A549 (cell line): ENCODE results near the gene MAPRE2. TPM values are rescaled to one million over a fixed set of nuclear protein-coding genes. Genes with fewer than 3 reads are reported as not detected.

Experiments
- ATAC-seq, 2 experiments: fragments of 200-7000 bp in 1 of 2; fragments of >200 bp in 1 of 2; cut with Nextera tagmentation in 1 of 2; cut with Tn5 transposase in 1 of 2; 3 replicates each; pipeline versions ENCODE4 v1.8.0 to v1.9.1; 2018 to 2020; ENCODE audit warnings: mild to moderate bottlenecking in 1 of 2, moderate library complexity in 1 of 2
- CTCF ChIA-PET: fragments of 300-600 bp; sonication (Branson Sonifier 250); formaldehyde crosslinking; extraction: SDS; loops from one replicate; lab custom pipeline; 2021; ENCODE audit warnings: antibody characterized with exemption, inconsistent platforms; lab: Yijun Ruan, JAX
- POLR2A ChIA-PET: fragments of 350-600 bp; formaldehyde crosslinking; extraction: SDS; loops from one replicate; lab custom pipeline; 2021; ENCODE audit warnings: antibody characterized with exemption, inconsistent platforms; lab: Yijun Ruan, JAX
- DNase-seq, 2 experiments: peaks; one replicate each; pipeline versions ENCODE4 v3.0.0 to v3.0.0-alpha.2; 2011 to 2016; ENCODE audit warnings: low read depth in 1 of 2, low spot score in 1 of 2
- FAIRE-seq: peaks from 2 replicates; lab custom pipeline; 2011; peaks lifted over from hg19 to GRCh38; lab: Jason Lieb, UNC
- H3K27ac ChIP-seq, 2 experiments: fragments of >200 bp; sonication (Bioruptor Twin); formaldehyde crosslinking; 3 replicates each; pipeline ENCODE4 v1.5.1; 2016 to 2017
- H3K4me1 ChIP-seq: fragments of >200 bp; sonication (Bioruptor Twin); formaldehyde crosslinking; 3 replicates; pipeline ENCODE4 v1.6.1; 2016
- H3K4me2 ChIP-seq: fragments of >200 bp; sonication (Bioruptor Twin); formaldehyde crosslinking; 3 replicates; pipeline ENCODE4 v1.6.1; 2016
- H3K4me3 ChIP-seq: fragments of >200 bp; sonication (Bioruptor Twin); formaldehyde crosslinking; 3 replicates; pipeline ENCODE4 v1.5.1; 2016
- H3K9me3 ChIP-seq: fragments of >200 bp; sonication (Bioruptor Twin); formaldehyde crosslinking; 3 replicates; pipeline ENCODE4 v1.6.1; 2016
- BCL3 ChIP-seq: fragments of >200 bp; sonication (Bioruptor Twin); formaldehyde crosslinking; IDR thresholded peaks from 3 replicates; pipeline ENCODE4 v1.6.1; 2016
- CBX8 ChIP-seq: fragments of 200-600 bp; sonication (generic); IDR thresholded peaks from 2 replicates; pipeline ENCODE4 v1.6.1; 2016
- CHD2 ChIP-seq: fragments of 150-350 bp; IDR thresholded peaks from 2 replicates; pipeline ENCODE4 v1.6.1; 2014; ENCODE audit warnings: low read length; ENCODE audit not compliant: partially characterized antibody
- CTCF ChIP-seq: fragments of >200 bp; sonication (Bioruptor Twin); formaldehyde crosslinking; IDR thresholded peaks from 3 replicates; pipeline ENCODE4 v1.5.1; 2016
- E2F6 ChIP-seq: IDR thresholded peaks from 2 replicates; pipeline ENCODE4 v1.6.1; 2012; ENCODE audit warnings: low read depth, borderline replicate concordance
- EHMT2 ChIP-seq: fragments of 200-600 bp; sonication (generic); IDR thresholded peaks from 2 replicates; pipeline ENCODE4 v1.6.1; 2016; ENCODE audit warnings: antibody characterized with exemption, low read depth, mild to moderate bottlenecking, moderate library complexity
- ELK1 ChIP-seq: fragments of 150-350 bp; IDR thresholded peaks from 2 replicates; pipeline ENCODE4 v1.6.1; 2014; ENCODE audit warnings: low read depth, mild to moderate bottlenecking, low read length
- EP300 ChIP-seq, 2 experiments: fragments of >200 bp; sonication (Bioruptor Twin); formaldehyde crosslinking; IDR thresholded peaks; 2 replicates in 1 of 2; 3 replicates in 1 of 2; pipeline ENCODE4 v1.6.1; 2016 to 2017
- FOSL2 ChIP-seq, 2 experiments: fragments of 450-650 bp in 1 of 2; fragments of >200 bp in 1 of 2; sonication (Bioruptor Twin) in 1 of 2; formaldehyde crosslinking; IDR thresholded peaks; 2 replicates each; pipeline versions ENCODE4 v1.5.0 to v1.6.1; 2016 to 2020; ENCODE audit warnings: mild to moderate bottlenecking in 1 of 2, moderate library complexity in 1 of 2
- GATA3 ChIP-seq: IDR thresholded peaks from 2 replicates; pipeline ENCODE4 v1.6.1; 2012; ENCODE audit warnings: borderline replicate concordance
- HDAC2 ChIP-seq: fragments of 200-600 bp; sonication (generic); IDR thresholded peaks from 2 replicates; pipeline ENCODE4 v1.6.1; 2016
- HMGXB4 ChIP-seq: fragments of 250-450 bp; sonication (Bioruptor Pico); IDR thresholded peaks from 2 replicates; pipeline ENCODE4 v1.5.0; 2021; ENCODE audit warnings: mild to moderate bottlenecking, moderate library complexity, borderline replicate concordance
- HOXB5 ChIP-seq: fragments of 250-450 bp; sonication (Bioruptor Pico); IDR thresholded peaks from 2 replicates; pipeline ENCODE4 v1.5.0; 2020; ENCODE audit warnings: mild to moderate bottlenecking, moderate library complexity
- KDM1A ChIP-seq: fragments of 200-600 bp; sonication (generic); IDR thresholded peaks from 2 replicates; pipeline ENCODE4 v1.6.1; 2016; ENCODE audit warnings: low read depth, mild to moderate bottlenecking
- KDM5A ChIP-seq: fragments of 200-600 bp; sonication (generic); IDR thresholded peaks from 2 replicates; pipeline ENCODE4 v1.6.1; 2016; ENCODE audit warnings: antibody characterized with exemption, mild to moderate bottlenecking
- MYC ChIP-seq: IDR thresholded peaks from 2 replicates; pipeline ENCODE4 v1.6.1; 2012; ENCODE audit warnings: mild to moderate bottlenecking, inconsistent platforms, low read length, improper control_type of control experiment, borderline replicate concordance
- NFE2L2 ChIP-seq: fragments of 150-350 bp; conservative IDR thresholded peaks from 2 replicates; pipeline ENCODE4 v1.6.1; 2014; ENCODE audit warnings: low read length
- NPAS2 ChIP-seq: fragments of 250-450 bp; sonication (Bioruptor Pico); IDR thresholded peaks from 2 replicates; pipeline ENCODE4 v1.8.0; 2022; ENCODE audit warnings: mild to moderate bottlenecking, moderate library complexity, borderline replicate concordance
- RAD21 ChIP-seq, 2 experiments: fragments of >200 bp in 1 of 2; sonication (Bioruptor Twin) in 1 of 2; formaldehyde crosslinking in 1 of 2; IDR thresholded peaks in 1 of 2; conservative IDR thresholded peaks in 1 of 2; 2 replicates in 1 of 2; 3 replicates in 1 of 2; pipeline ENCODE4 v1.6.1; 2012 to 2018; ENCODE audit warnings: inconsistent platforms in 1 of 2
- RARB ChIP-seq: fragments of 250-450 bp; sonication (Bioruptor Pico); IDR thresholded peaks from 2 replicates; pipeline ENCODE4 v1.8.0; 2021; ENCODE audit warnings: mild to moderate bottlenecking, moderate library complexity
- RCOR1 ChIP-seq: fragments of 150-350 bp; IDR thresholded peaks from 2 replicates; pipeline ENCODE4 v1.6.1; 2014; ENCODE audit warnings: antibody characterized with exemption, low read length, low read depth
- TP53 ChIP-seq: fragments of 250-450 bp; sonication (Bioruptor Pico); IDR thresholded peaks from 2 replicates; pipeline ENCODE4 v1.5.0; 2021; ENCODE audit warnings: mild to moderate bottlenecking, moderate library complexity
- ZNF302 ChIP-seq: fragments of 250-450 bp; sonication (Bioruptor Pico); IDR thresholded peaks from 2 replicates; pipeline ENCODE4 v1.9.0; 2021; ENCODE audit warnings: inconsistent platforms, mild to moderate bottlenecking, moderate library complexity
- WGBS: methylation state at CpG from one replicate; pipeline ENCODE4 v1.1.6; 2017; ENCODE audit errors: missing lambda C conversion rate; 5-methylcytosine and 5-hydroxymethylcytosine counted together
- polyA plus RNA-seq, 4 experiments: library from polyadenylated mRNA; depleted of rRNA in 3 of 4; stranded (reverse); fragments of >200 nt; fragmentation: RNase III in 1 of 4; extraction: RNeasy Plus Mini Kit Qiagen cat#74134 plus additional on column Dnase treatment in 1 of 4; gene quantifications; 2 replicates in 3 of 4; 3 replicates in 1 of 4; pipeline ENCODE4 v1.2.3, GENCODE V29; 2011 to 2017

Gene MAPRE2
- polyA plus RNA-seq, 2 of the 4 experiments (the other 2 are of a cell fraction), result 11.4 to 59.1 TPM

- no peaks in the 10 kb centered on the region for H3K9me3 ChIP-seq
- CTCF ChIA-PET, result interaction anchor here (0.5 kb wide), 1 partner anchor 85 kb away, joined by 3 read pairs; no protein-coding TSS in a partner anchor
- 66% methylated on average over 3 of the region's 3 CpGs for WGBS
- no peak overlapping the region for H3K4me2 ChIP-seq
- no peak overlapping the region for H3K4me3 ChIP-seq
- no peak overlapping the region for H3K27ac ChIP-seq
- H3K4me1 ChIP-seq, result no peaks in the 10 kb centered on the region
- DNase-seq (no peak), FAIRE-seq (no peak), ATAC-seq (no peak)
- TF ChIP-seq ELK1, result no peak
- no peak for TF ChIP-seq E2F6
- TF ChIP-seq HOXB5 (CRISPR knock-in tag), result no peak
- TF ChIP-seq RCOR1, result no peak
- TF ChIP-seq TP53 (CRISPR knock-in tag), result no peak
- TF ChIP-seq HMGXB4 (CRISPR knock-in tag), result no peak
- no peak for TF ChIP-seq KDM1A
- TF ChIP-seq BCL3, result no peak
- TF ChIP-seq GATA3, result no peak
- TF ChIP-seq MYC, result no peak
- no peak for TF ChIP-seq EP300 (IDR thresholded peaks at IDR 0.05)
- no peak for TF ChIP-seq FOSL2 (IDR thresholded peaks at IDR 0.05)
- TF ChIP-seq FOSL2 (CRISPR knock-in tag; IDR thresholded peaks at IDR 0.05), result no peak
- TF ChIP-seq CTCF, result no peak
- no peak for TF ChIP-seq NFE2L2
- no peak for TF ChIP-seq ZNF302 (CRISPR knock-in tag)
- POLR2A ChIA-PET, result no interaction called here
Observed at GRCh38 chr18:35085450-35086380, 44.5 kb downstream of the MAPRE2 start.

GRCh38 chr18:35086704-35087103, 45.5 kb downstream of the MAPRE2 start:
- ATAC-seq, result no peak
- POLR2A ChIA-PET, result no interaction called here
- FAIRE-seq, result no peak
- no peak overlapping the region for H3K4me3 ChIP-seq
- WGBS, result 92% methylated on average over 2 of the region's 2 CpGs
- no peak overlapping the region for H3K27ac ChIP-seq
- CTCF ChIA-PET, result interaction anchor here (0.6 kb wide), 1 partner anchor 1104 kb away, joined by 3 read pairs; no protein-coding TSS in a partner anchor
- H3K4me1 ChIP-seq, result no peaks in the 10 kb centered on the region
- no peaks in the 10 kb centered on the region for H3K9me3 ChIP-seq
- no peak for DNase-seq
- no peak overlapping the region for H3K4me2 ChIP-seq
- no peak for TF ChIP-seq RARB (CRISPR knock-in tag)
- TF ChIP-seq CBX8, result no peak
- TF ChIP-seq RAD21 (conservative IDR thresholded peaks at IDR 0.05 in 1 of 2, IDR thresholded peaks at IDR 0.05 in 1 of 2), result no peak
- no peak for TF ChIP-seq HDAC2
- TF ChIP-seq CHD2, result no peak
- TF ChIP-seq EHMT2, result no peak
- TF ChIP-seq NPAS2 (CRISPR knock-in tag), result no peak
- TF ChIP-seq KDM5A, result no peak
- TF ChIP-seq CTCF, result no peak
